Neural progenitor cell (in vitro differentiated cells): ENCODE data around the gene CDK5RAP2.

Experiments
- CTCF ChIP-seq: fragments of 200-600 bp; sonication (generic); IDR thresholded peaks from 2 replicates; pipeline ENCODE4 v1.5.1; 2017; ENCODE audit warnings: antibody characterized with exemption, mild to moderate bottlenecking
- EZH2phosphoT487 ChIP-seq: fragments of 200-600 bp; sonication (generic); IDR thresholded peaks from 2 replicates; pipeline ENCODE4 v1.6.1; 2017; ENCODE audit warnings: antibody characterized with exemption

GRCh38 chr9:120562861-120563443, 17.0 kb downstream of the CDK5RAP2 start:
- TF ChIP-seq CTCF (no peak), EZH2phosphoT487 (no peak)
